HG03064 (cell line): Measurements from ENCODE around the gene HJV.

Experiments
- ATAC-seq: cut with Tn5 transposase; IDR thresholded peaks from one replicate; pipeline ENCODE4 v1.9.1; 2021; ENCODE audit warnings: low read depth; ENCODE audit not compliant: unreplicated experiment

Gene HJV

GRCh38 chr1:146022403-146023127, 1.0 kb upstream of the HJV start:
- no peak for ATAC-seq

GRCh38 chr1:146021050-146021445, 487 bp downstream of the HJV start:
- ATAC-seq = no peak

DNA sequence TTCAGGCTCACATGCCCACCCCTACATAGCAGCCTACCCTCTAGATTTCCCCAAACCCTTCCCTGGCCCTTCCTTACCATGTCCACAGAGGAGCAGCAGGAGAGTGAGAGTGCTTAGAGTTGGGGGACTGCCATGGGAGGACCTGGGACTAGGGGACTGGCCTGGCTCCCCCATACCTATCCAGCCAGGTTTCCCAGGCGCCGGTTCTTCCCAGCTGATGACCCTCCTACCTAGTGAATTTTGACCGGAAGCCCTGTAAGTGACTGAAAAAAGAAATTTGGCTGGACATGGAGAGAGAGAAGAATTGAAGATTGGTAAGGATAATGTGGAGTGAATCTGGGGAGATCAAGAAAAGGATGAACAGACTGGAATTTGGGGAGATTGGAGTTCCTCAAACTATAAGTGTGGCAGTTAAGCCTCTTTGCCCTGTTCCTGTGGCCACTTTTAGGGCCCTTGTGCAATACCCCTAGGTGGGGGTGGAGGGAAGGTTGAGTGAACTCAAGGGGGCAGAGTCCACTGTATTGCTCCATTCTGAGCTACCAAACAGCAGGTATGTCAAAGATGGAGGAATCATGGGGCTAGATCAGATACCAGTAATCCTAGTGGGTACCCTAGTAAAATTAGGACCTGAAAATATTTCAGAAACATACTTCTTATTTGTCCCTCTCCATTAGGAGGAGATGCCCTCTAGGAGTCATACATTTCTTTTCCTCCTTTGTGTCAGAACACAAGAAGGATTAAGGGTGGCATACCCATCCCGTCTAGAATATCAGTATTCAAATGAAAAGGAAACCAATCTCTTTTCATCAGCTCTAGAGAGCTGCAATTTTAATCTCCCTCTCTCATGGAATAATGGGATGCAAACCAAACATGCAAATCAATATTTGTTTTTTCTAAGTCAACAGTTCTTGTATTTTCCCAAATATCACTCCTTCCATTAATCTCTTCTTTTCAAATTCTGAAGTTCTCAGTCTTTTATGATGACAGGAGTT, 1.2 kb downstream of the HJV start:
- no peak for ATAC-seq

- ATAC-seq = no peak
These were observed 2.1 kb downstream of the HJV start for GRCh38 chr1:146019231-146020057.

DNA sequence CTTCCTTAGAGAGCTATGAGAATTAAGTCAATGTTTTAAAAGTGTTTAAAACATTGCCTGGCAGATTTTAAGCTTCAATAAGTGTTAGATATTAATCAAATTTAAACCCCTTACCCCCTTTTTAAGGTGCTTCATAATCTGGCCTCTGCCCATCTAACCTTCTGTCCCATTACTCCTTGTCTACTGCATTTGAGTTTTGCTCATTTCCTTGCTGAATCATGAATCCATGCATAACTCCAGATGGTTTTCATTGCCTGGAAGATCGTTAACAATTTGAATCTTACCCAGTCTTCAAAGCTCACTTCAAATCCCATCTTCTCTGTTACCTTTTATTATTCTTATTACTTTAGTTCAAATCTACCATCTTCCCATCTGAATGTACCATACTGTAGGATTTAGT, 4.6 kb downstream of the HJV start:
- no peak for ATAC-seq

GRCh38 chr1:146013559-146013922, 8.0 kb downstream of the HJV start:
- ATAC-seq = no peak

DNA sequence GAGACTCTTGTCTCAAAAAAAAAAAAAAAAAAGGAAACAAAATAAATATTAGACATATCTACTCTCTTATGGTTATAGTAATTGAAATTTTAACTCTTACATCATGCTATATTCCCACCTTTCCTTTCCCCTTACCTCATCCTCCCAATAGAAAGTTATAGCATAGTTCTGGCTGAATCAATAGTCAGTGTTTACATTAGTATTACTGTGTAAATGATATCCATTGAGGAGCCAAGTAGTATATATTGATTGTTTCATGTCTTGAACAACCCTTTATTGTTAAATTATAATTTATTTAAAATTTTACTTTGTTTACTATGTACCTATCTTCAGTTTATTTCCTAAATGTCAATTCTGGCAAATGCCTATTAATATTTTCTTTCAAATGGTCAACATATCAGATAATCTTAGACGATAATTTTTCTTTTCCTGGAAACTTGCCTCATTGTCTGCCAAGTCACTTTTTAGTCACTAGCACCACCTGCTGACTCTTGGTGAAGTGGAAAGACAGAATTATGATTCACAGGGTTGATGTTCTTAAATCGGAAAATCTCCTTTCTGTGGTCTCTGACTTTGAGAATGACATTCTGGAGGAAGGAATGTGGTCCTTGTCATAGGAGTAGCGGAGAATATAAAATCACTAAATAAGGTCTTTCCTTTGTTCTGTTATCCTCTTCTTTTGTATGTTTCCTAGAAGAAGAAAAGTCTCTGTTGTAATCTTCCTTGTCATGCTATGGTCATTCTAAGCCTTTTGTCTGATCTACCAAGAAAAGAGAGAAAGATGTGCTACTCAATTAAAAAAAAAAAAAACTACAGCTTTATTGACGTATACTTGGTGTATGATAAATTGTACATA, 8.6 kb downstream of the HJV start:
- ATAC-seq = no peak

DNA sequence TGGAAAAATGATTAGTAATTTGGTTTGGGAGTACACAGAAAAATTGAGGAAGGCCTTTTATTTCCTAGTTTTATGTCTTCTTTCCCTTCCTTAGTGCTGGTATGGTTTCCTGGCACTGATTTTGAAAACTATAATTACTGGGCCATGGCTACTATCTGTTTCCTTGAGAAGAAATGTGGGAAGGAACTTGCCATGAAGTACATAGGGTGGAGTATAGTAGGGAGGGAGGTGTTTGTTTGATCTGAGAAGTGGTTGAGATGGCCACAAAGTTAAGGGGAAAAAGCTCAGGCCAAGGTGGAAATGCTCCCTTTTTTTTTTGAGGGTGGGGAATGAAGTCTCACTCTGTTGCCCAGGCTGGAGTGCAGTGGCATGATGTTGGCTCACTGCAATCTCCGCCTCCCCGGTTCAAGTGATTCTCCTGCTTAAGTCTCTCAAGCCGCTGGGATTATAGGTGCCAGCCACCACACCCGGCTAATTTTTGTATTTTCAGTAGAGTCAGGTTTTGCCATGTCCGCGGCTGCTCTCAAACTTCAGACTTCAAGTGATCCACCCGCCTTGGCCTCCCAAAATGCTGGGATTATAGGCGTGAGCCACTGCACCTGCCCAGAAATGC, 11.3 kb downstream of the HJV start:
- no peak for ATAC-seq

DNA sequence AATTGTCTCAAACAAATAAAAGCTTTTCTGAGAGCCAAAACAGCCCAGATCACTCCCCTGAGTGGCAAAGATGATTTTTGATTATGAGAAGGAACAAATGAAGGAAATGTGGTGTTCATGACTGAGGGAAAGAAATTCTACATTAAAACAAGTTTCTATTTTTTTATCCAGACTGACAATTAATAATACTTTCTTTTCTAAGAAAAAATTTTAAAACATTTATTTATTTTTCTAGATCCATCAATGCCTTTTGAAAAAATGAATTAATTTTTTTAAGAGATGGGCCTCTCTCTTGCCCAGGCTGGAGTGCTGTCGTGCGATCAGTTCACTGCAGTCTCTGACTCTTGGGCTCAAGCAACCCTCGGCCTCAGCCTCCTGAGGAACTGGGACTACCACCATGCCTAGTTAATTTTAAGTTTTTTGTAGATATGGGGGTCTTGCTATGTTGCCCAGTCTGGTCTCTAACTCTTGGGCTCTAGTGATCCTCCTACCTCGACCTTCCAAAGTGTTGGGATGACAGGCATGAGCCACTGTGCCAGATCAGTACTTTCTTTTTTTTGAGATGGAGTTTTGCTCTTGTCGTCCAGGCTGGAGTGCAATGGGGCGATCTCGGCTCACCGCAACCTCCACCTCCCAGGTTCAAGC, 13.9 kb downstream of the HJV start:
- ATAC-seq = no peak

DNA sequence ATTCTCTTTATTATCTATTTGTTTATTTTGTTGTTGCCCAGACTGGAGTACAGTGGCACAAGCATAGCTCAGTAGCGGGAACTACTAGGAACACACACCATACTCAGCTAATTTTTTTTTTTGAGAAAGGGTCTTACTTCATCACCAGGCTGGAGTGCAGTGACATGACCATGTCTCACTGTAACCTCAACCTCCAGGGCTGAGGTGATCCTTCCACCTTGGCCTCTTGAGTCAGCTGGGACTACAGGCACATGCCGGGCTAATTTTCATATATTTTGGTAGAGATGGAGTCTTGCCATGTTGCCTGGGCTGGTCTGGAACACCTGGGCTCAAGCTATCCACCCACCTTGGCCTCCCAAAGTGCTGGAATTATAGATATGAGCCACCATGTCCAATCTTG, 19.8 kb downstream of the HJV start:
- ATAC-seq = no peak

GRCh38 chr1:145999321-146000024, 22.1 kb downstream of the HJV start:
- no peak for ATAC-seq

DNA sequence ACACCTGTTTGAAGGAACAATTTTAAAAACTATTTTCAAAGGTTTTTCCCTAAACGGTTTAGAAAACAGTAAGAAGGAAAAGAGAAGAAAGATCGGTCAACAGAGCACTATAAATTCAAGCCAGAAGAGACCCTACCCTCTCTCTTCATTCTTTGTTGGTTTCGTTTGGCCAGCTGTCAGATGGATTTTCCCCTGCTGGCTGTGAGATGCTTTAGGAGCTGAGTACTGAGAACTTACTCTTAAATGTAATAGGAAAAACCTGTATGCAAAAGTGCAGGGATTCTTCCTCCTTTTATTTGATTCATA, 23.9 kb downstream of the HJV start:
- ATAC-seq = no peak

GRCh38 chr1:145997016-145997717, 24.4 kb downstream of the HJV start:
- ATAC-seq = no peak

DNA sequence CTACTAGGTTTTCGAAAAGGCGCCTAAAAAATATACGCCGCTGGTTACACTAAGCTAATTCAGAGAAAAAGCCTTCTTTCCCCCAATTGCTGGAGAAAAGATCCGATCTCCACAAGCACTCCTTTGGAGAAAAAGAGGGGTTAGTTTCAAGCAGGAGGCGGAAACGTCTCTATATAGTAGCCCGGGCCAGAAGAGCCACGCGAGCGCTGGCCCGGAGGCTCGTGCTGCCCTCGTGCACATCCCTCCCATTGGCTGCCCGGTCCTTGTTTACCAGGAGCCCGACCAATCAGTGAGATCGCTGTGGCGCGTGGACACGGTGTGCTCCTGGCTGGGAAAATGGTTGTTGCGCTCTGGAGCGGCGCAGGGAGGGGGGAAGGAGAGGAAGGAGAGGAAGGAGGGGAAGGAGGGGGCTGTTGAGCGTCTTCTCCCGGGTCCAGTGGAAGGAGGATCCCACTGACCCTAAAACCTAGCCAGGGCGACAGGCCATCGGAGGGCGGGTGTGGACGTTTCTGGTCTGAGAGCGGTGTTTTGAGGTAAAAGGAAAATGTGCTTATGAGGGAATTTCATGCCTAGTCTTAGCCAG, 25.0 kb downstream of the HJV start, which contains the start of gene TXNIP:
Gene TXNIP, minus strand, starts transcription at position 147 of the 583 bp plus-strand sequence. CDS start 313 bp downstream, outside the sequence.
- peak; percentile 79 for ATAC-seq

GRCh38 chr1:145995964-145996432, 25.5 kb downstream of the HJV start:
- no peak for ATAC-seq

DNA sequence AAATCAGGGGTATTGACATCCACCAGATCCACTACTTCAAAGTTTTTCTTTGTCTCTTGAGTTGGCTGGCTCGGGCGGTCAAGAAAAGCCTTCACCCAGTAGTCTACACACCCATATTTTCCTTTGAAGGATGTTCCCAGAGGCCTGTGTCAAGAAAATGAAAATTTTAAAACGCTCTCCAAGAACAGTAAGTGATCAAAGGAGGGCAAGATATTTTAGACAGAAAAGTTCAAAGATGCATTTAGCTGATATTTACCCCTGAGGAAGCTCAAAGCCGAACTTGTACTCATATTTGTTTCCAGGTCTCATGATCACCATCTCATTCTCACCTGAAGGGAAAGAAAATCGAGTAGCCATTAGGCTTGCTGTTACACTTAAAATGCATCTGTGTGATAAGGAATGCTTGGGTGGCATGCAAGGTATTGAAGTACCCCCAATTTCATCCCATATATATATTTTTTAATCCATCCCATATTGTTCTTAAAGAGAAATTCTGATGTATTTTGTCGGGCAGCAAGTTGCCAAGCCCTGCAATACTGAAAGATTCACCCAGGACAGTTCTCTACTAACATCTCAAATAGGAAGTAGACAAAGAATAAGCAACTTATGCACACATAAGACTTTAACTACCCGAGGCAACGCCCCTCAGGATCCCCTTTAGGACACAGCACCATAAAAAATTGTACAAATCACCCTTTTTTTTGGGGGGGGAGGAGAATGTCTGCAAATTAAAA, 26.2 kb downstream of the HJV start:
- ATAC-seq = no peak
